ENCODE measurements around the gene GTF3C4. TPM values are rescaled to one million over a fixed set of nuclear protein-coding genes. Genes with fewer than 3 reads are reported as not detected.

The GTF3C4 gene, protein sequence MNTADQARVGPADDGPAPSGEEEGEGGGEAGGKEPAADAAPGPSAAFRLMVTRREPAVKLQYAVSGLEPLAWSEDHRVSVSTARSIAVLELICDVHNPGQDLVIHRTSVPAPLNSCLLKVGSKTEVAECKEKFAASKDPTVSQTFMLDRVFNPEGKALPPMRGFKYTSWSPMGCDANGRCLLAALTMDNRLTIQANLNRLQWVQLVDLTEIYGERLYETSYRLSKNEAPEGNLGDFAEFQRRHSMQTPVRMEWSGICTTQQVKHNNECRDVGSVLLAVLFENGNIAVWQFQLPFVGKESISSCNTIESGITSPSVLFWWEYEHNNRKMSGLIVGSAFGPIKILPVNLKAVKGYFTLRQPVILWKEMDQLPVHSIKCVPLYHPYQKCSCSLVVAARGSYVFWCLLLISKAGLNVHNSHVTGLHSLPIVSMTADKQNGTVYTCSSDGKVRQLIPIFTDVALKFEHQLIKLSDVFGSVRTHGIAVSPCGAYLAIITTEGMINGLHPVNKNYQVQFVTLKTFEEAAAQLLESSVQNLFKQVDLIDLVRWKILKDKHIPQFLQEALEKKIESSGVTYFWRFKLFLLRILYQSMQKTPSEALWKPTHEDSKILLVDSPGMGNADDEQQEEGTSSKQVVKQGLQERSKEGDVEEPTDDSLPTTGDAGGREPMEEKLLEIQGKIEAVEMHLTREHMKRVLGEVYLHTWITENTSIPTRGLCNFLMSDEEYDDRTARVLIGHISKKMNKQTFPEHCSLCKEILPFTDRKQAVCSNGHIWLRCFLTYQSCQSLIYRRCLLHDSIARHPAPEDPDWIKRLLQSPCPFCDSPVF
- 9.0 and 10.1 TPM in 2 replicates for total RNA-seq

DNA sequence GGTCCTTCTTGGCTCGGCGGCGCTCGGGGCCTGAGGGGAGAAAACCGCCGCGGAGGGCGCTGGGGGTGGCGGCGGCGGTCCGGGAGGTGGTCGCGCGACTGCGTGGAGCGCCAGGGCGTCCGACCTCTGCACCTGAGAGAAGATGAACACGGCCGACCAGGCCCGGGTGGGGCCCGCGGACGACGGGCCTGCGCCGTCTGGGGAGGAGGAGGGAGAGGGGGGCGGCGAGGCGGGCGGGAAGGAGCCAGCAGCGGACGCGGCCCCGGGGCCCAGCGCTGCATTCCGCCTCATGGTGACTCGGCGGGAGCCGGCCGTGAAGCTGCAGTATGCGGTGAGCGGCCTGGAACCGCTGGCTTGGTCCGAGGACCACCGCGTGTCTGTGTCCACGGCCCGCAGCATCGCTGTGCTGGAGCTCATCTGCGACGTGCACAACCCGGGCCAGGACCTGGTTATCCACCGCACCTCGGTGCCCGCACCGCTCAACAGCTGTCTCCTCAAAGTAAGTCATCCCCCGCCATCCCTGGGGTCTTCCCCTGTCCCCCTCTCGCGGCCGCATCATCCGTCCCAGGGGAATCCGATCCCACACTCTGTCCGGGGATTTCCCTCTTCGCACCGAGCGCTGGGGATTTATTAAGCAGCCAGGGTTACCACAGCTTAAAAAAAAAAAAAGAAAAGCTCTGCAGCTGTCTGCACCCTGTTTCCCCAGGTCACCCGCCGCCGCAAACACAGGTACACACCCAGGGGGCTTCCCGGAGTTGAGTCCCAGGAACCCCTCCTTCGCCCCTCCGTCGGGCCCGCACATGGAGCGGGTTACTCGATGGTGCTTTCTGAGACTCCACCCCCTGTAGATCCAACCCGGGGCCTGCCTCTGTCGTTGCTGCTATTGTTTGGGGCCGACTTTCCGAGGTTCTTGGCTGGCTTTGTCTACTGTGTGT is at the start of gene GTF3C4:
GTF3C4 (plus strand) TSS at position 8 of the 935 bp plus-strand sequence; CDS start at position 143, 135 bp downstream.

DNA sequence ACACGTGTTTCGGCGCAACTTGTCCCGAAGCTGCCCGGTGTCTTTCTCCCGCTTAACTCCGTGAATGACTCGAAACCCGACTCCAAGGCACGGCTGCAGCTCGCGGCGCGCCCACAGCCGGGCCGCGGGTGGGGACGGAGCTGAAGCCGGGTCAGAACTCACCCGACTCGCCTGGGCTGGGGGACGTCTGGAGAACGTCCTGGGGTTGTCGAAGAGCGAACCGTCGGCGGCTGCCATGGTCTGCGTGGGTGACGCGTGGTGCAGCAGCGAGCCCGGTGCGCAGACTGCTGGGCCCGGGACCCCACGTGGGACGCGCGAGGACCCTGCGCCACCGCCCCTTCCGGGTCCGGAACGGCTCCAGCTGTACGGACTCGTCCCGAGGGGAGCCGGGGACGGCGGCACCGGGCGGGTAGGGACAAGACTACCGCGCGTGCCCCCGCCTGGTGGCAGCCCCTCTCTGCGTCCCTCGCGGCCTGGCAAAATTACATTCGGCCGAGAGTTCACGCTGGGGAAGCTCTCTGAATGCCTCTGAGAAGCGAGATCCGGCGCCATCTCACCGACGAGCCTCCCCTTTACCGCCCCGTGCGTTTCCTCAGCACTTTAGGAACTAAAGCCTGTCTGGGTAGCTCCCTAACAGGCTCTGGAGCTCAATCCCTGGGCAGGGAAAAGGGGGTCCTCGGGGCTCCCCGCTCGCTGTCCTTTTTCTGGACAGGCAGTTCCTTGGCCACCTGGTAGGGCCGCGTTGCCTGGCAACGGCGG is 387 bp upstream of the GTF3C4 start, which contains the start of gene DDX31:
DDX31 (minus strand) TSS at position 286 of the 759 bp plus-strand sequence; CDS start at position 237, 49 bp downstream.

Other genes with a start within 250 kb of the GTF3C4 start
- gene BARHL1, start 87.9 kb upstream of the GTF3C4 start, total RNA-seq, result not detected in 2 replicates
- 9.4 and 9.6 TPM in 2 replicates for gene DDX31, start 481 bp upstream of the GTF3C4 start, total RNA-seq
- gene AK8, start 207.8 kb downstream of the GTF3C4 start, total RNA-seq, result 0.40 and 0.56 TPM in 2 replicates
- gene SPACA9, start 208.4 kb downstream of the GTF3C4 start, total RNA-seq, result 3.3 and 3.7 TPM in 2 replicates

All from aortic smooth muscle cell (primary cell).